AG04449 (cell line): ENCODE data around the gene SH3GL2.

ENCODE experiments used
- CTCF ChIA-PET: fragments of 350-600 bp; formaldehyde crosslinking; extraction: SDS; loops from one replicate; lab custom pipeline; 2021; ENCODE audit warnings: antibody characterized with exemption; lab: Yijun Ruan, JAX
- POLR2A ChIA-PET: fragments of 400-600, 350-600 bp; formaldehyde crosslinking; extraction: SDS; loops from one replicate; lab custom pipeline; 2020; ENCODE audit warnings: antibody characterized with exemption, inconsistent platforms; lab: Yijun Ruan, JAX
- DNase-seq: peaks from one replicate; pipeline ENCODE4 v3.0.0-alpha.2; 2010; ENCODE audit warnings: low read depth, low spot score
- H3K4me3 ChIP-seq: 2 replicates; pipeline ENCODE4 v1.5.1; 2011; ENCODE audit warnings: low read depth, mild to moderate bottlenecking, control low read depth, low read length
- TF ChIP-seq, protein P1 (sequence below): IDR thresholded peaks from one replicate; pipeline ENCODE4 v1.5.1; 2011; ENCODE audit warnings: mild to moderate bottlenecking, moderate library complexity, low read length, control low read depth, inconsistent platforms; ENCODE audit not compliant: insufficient read depth; ENCODE audit errors: missing control alignments

SH3GL2 gene

DNA sequence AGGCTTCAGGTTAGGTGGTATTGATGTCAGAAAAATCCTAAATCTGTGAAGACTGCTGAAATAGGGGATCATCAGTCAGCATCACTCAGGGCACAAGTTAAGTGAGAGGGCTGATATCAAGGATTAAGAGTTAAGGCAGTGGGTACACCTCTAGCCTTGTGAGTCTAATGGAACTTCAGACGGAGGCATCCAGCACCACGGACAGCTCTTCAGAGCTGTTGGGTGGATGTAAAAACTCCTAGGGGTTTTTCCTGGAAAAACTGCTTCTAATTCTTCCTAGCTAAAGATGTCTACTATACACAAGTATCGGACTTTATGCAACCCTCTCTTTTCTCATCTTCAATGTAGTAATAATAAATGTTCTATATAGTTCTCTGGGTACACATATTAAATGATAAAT is 165.9 kb downstream of the SH3GL2 start:
- ChIA-PET CTCF (no interaction called here), POLR2A (no interaction called here)
- DNase-seq, result no peak

DNA sequence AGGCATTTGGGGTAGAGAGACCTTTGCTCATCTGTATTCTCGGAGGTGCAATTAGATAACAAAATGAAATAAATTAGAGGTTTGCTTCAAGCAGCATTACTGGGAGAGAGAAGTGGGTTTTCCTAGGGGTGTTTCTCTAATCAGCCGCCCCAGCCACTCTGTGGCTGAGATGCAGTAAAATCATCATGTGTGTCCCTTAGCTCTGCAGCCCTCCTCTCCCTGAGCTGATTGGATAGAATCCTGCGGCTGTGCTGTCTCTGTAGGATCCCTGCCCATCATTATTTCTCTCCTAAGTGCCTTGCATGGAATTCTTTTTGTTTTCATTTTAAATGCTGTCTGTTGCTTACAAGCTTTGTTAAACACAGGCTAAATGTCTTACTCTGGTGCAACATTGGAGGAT is 171.4 kb downstream of the SH3GL2 start:
- TF ChIP-seq, protein P1, sequence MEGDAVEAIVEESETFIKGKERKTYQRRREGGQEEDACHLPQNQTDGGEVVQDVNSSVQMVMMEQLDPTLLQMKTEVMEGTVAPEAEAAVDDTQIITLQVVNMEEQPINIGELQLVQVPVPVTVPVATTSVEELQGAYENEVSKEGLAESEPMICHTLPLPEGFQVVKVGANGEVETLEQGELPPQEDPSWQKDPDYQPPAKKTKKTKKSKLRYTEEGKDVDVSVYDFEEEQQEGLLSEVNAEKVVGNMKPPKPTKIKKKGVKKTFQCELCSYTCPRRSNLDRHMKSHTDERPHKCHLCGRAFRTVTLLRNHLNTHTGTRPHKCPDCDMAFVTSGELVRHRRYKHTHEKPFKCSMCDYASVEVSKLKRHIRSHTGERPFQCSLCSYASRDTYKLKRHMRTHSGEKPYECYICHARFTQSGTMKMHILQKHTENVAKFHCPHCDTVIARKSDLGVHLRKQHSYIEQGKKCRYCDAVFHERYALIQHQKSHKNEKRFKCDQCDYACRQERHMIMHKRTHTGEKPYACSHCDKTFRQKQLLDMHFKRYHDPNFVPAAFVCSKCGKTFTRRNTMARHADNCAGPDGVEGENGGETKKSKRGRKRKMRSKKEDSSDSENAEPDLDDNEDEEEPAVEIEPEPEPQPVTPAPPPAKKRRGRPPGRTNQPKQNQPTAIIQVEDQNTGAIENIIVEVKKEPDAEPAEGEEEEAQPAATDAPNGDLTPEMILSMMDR, result no peak
- no peak for DNase-seq
- POLR2A ChIA-PET, result no interaction called here
- CTCF ChIA-PET, result no interaction called here
- H3K4me3 ChIP-seq, result no peak overlapping the region

More for the DNA sequence above, 165.9 kb downstream of the SH3GL2 start:
- no peak overlapping the region for H3K4me3 ChIP-seq
- TF ChIP-seq, protein P1, result no peak

DNA sequence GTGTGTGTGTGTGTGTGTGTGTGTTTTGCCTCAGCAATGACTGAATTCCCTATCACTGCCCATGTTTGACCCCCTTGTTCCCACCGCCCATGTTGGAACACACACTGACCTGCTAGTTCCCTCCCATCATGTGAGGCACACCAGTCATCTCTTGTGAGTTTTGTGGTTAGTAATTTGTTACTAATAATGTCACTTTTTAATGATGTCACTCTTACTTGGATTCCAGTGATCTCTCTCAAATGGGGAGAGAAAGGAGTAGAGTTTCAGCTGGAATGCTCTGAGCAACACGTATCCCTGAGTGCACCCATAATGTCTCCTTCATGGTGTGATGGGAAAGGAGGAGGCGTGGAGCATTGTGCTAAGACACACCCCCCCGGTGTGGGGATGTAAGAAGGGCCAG is 172.6 kb downstream of the SH3GL2 start:
- TF ChIP-seq, protein P1, result no peak
- CTCF ChIA-PET, result no interaction called here
- H3K4me3 ChIP-seq, result no peak overlapping the region
- POLR2A ChIA-PET, result no interaction called here
- no peak for DNase-seq

DNA sequence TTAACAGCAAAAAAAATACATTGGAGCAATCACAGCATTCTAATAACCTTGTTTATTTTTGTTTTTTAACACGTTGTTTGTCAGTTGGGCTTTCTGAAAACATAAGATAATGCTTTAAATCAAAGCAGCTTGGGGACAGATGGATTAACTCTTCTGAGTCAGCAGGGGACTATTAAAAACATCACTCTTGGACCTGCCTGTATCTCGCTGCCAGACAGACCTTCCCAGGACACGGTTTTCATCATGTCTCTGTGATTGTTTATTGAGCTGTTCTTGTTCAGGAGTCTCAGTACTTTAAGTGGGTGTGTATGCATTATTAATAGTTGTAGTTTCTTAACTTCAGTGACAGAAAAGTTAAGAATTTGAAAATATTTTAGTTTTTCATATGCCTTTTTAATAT is 173.2 kb downstream of the SH3GL2 start:
- CTCF ChIA-PET, result no interaction called here
- DNase-seq, result no peak
- H3K4me3 ChIP-seq, result no peak overlapping the region
- POLR2A ChIA-PET, result no interaction called here
- TF ChIP-seq, protein P1, result no peak

- CTCF ChIA-PET, result interaction anchor here (0.8 kb wide), 1 partner anchor 44 kb away, joined by 3 read pairs; no protein-coding TSS in a partner anchor
These were observed 178.9 kb downstream of the SH3GL2 start for GRCh38 chr9:17757816-17758215.

DNA sequence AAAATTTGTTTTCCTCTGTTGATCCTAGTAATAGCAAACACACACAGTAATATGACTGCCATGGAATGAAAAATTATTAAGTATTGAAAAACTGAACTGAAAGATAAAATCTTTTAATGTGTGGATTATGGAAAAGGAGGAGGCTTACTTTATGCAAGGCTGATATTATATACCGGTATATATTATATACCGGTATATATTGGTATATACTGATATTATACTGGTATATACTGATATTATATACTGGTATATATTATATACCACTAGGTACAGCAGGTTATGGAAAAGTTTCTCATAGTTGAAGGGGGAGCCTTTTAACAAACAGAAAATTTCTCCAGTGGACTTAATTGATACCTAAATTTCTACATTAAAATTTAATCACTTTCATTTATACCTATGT is 181.4 kb downstream of the SH3GL2 start:
- POLR2A ChIA-PET, result no interaction called here
- no peak overlapping the region for H3K4me3 ChIP-seq
- CTCF ChIA-PET, result no interaction called here
- DNase-seq, result no peak
- TF ChIP-seq, protein P1, result no peak

More at GRCh38 chr9:17757816-17758215, 178.9 kb downstream of the SH3GL2 start:
- POLR2A ChIA-PET, result no interaction called here
- no peak overlapping the region for H3K4me3 ChIP-seq
- TF ChIP-seq, protein P1, result no peak
- DNase-seq, result no peak
